Tongue (tissue), 2 donors: ENCODE measurements around the gene TSPYL6. TPM values are rescaled to one million over a fixed set of nuclear protein-coding genes. Genes with fewer than 3 reads are reported as not detected.
"Not testable (repeated sequence)": the region's sequence is repeated elsewhere in the genome, so short reads cannot be mapped to it uniquely, and the experiment has no call there.

ENCODE experiments used
- DNase-seq: peaks from one replicate; pipeline ENCODE4 v3.0.0-alpha.2; 2015
- total RNA-seq: library from RNA; depleted of rRNA; stranded (reverse); fragments of >200 nt; gene quantifications from one replicate; pipeline ENCODE4 v1.2.3, GENCODE V29; 2014

Gene TSPYL6
- 0.21 TPM for total RNA-seq

- no peak for DNase-seq
These were observed at the start of gene TSPYL6 for GRCh38 chr2:54256091-54256694. Gene TSPYL6 (minus strand): TSS chr2:54256229. CDS start chr2:54256151, 78 bp downstream.

- no peak for DNase-seq
These were observed 47.6 kb upstream of the TSPYL6 start for GRCh38 chr2:54303631-54304030.

- DNase-seq: peak; percentile 26
These were observed 42.5 kb upstream of the TSPYL6 start for GRCh38 chr2:54298514-54298913.

GRCh38 chr2:54295911-54296310 lies 39.9 kb upstream of the TSPYL6 start:
- peak; percentile 19 for DNase-seq

- DNase-seq: not testable (repeated sequence)
These were observed 38.6 kb upstream of the TSPYL6 start for GRCh38 chr2:54294665-54295064.

- DNase-seq: peak; percentile 48
These were observed 34.5 kb upstream of the TSPYL6 start for GRCh38 chr2:54290356-54291025.

GRCh38 chr2:54289917-54290316 lies 33.9 kb upstream of the TSPYL6 start:
- DNase-seq: no peak

- peak; percentile 35 for DNase-seq
These were observed 31.5 kb upstream of the TSPYL6 start for GRCh38 chr2:54287532-54287931.

- DNase-seq: no peak
These were observed 29.4 kb upstream of the TSPYL6 start for GRCh38 chr2:54285451-54285850.

GRCh38 chr2:54284826-54285225 lies 28.8 kb upstream of the TSPYL6 start:
- DNase-seq: no peak

- no peak for DNase-seq
These were observed 23.4 kb upstream of the TSPYL6 start for GRCh38 chr2:54279385-54279784.

GRCh38 chr2:54275541-54275940 lies 19.5 kb upstream of the TSPYL6 start:
- no peak for DNase-seq

- no peak for DNase-seq
These were observed 18.8 kb upstream of the TSPYL6 start for GRCh38 chr2:54274781-54275242.

- no peak for DNase-seq
These were observed 16.0 kb upstream of the TSPYL6 start for GRCh38 chr2:54271843-54272627.

- DNase-seq: no peak
These were observed 15.2 kb upstream of the TSPYL6 start for GRCh38 chr2:54271189-54271588.

GRCh38 chr2:54267577-54267976 lies 11.5 kb upstream of the TSPYL6 start:
- DNase-seq: no peak

GRCh38 chr2:54265081-54265480 lies 9.1 kb upstream of the TSPYL6 start:
- DNase-seq: not testable (repeated sequence)

GRCh38 chr2:54262015-54262765 lies 6.2 kb upstream of the TSPYL6 start:
- no peak for DNase-seq

GRCh38 chr2:54261537-54261936 lies 5.5 kb upstream of the TSPYL6 start:
- peak; percentile 4 for DNase-seq

- DNase-seq: no peak
These were observed 4.2 kb upstream of the TSPYL6 start for GRCh38 chr2:54260241-54260595.

GRCh38 chr2:54259413-54260240 lies 3.6 kb upstream of the TSPYL6 start:
- no peak for DNase-seq

GRCh38 chr2:54258166-54258565 lies 2.1 kb upstream of the TSPYL6 start:
- no peak for DNase-seq
